Panc1 (cell line): ENCODE data around the gene HNRNPA1.

Experiments used
- POLR2AphosphoS5 ChIP-seq: IDR thresholded peaks from 2 replicates; pipeline ENCODE4 v1.6.1; 2012; ENCODE audit warnings: mild to moderate bottlenecking, low read depth, low read length, moderate library complexity
- TF ChIP-seq, protein P1 (sequence below): fragments of 450-650 bp; IDR thresholded peaks from 2 replicates; pipeline ENCODE4 v1.5.1; 2017; ENCODE audit warnings: mild to moderate bottlenecking
- TF ChIP-seq, protein P2 (sequence below), 2 experiments: IDR thresholded peaks; 2 replicates each; pipeline ENCODE4 v1.6.1; 2011 to 2012; ENCODE audit warnings: low read depth in 2 of 2, control low read depth in 1 of 2, low read length in 1 of 2, mild to moderate bottlenecking in 1 of 2, moderate library complexity in 1 of 2; ENCODE audit not compliant: insufficient read depth in 1 of 2

GRCh38 chr12:54262403-54262925 lies 18.1 kb upstream of the HNRNPA1 start:
- TF ChIP-seq, protein P1, sequence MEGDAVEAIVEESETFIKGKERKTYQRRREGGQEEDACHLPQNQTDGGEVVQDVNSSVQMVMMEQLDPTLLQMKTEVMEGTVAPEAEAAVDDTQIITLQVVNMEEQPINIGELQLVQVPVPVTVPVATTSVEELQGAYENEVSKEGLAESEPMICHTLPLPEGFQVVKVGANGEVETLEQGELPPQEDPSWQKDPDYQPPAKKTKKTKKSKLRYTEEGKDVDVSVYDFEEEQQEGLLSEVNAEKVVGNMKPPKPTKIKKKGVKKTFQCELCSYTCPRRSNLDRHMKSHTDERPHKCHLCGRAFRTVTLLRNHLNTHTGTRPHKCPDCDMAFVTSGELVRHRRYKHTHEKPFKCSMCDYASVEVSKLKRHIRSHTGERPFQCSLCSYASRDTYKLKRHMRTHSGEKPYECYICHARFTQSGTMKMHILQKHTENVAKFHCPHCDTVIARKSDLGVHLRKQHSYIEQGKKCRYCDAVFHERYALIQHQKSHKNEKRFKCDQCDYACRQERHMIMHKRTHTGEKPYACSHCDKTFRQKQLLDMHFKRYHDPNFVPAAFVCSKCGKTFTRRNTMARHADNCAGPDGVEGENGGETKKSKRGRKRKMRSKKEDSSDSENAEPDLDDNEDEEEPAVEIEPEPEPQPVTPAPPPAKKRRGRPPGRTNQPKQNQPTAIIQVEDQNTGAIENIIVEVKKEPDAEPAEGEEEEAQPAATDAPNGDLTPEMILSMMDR, result no peak
- TF ChIP-seq POLR2AphosphoS5, result no peak
- TF ChIP-seq, protein P2, sequence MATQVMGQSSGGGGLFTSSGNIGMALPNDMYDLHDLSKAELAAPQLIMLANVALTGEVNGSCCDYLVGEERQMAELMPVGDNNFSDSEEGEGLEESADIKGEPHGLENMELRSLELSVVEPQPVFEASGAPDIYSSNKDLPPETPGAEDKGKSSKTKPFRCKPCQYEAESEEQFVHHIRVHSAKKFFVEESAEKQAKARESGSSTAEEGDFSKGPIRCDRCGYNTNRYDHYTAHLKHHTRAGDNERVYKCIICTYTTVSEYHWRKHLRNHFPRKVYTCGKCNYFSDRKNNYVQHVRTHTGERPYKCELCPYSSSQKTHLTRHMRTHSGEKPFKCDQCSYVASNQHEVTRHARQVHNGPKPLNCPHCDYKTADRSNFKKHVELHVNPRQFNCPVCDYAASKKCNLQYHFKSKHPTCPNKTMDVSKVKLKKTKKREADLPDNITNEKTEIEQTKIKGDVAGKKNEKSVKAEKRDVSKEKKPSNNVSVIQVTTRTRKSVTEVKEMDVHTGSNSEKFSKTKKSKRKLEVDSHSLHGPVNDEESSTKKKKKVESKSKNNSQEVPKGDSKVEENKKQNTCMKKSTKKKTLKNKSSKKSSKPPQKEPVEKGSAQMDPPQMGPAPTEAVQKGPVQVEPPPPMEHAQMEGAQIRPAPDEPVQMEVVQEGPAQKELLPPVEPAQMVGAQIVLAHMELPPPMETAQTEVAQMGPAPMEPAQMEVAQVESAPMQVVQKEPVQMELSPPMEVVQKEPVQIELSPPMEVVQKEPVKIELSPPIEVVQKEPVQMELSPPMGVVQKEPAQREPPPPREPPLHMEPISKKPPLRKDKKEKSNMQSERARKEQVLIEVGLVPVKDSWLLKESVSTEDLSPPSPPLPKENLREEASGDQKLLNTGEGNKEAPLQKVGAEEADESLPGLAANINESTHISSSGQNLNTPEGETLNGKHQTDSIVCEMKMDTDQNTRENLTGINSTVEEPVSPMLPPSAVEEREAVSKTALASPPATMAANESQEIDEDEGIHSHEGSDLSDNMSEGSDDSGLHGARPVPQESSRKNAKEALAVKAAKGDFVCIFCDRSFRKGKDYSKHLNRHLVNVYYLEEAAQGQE (IDR thresholded peaks at IDR 0.05; ENCODE audit: insufficient read depth in 1 of 2, low read depth in 2 of 2, low read length in 1 of 2), result no peak
